Muscle layer of duodenum (tissue), 2 donors: ENCODE measurements around the gene ADARB1.

ENCODE experiments used
- H3K27ac ChIP-seq: one replicate; pipeline ENCODE4 v1.7.0; 2013; ENCODE audit warnings: mild to moderate bottlenecking, low read length
- H3K27me3 ChIP-seq: one replicate; pipeline ENCODE4 v1.7.0; 2013; ENCODE audit warnings: low read depth, mild to moderate bottlenecking, control low read depth, low read length
- H3K36me3 ChIP-seq, 2 donors: one replicate each; pipeline ENCODE4 v1.7.0; 2013; ENCODE audit warnings: low read length in 2 of 2, control low read depth in 1 of 2, mild to moderate bottlenecking in 1 of 2; ENCODE audit not compliant: insufficient read depth in 2 of 2, control insufficient read depth in 1 of 2
- H3K4me1 ChIP-seq, 2 donors: one replicate each; pipeline ENCODE4 v1.7.0; 2013; ENCODE audit warnings: low read length in 2 of 2, mild to moderate bottlenecking in 2 of 2, control low read depth in 1 of 2, moderate library complexity in 1 of 2; ENCODE audit not compliant: insufficient read depth in 2 of 2, control insufficient read depth in 1 of 2
- H3K4me3 ChIP-seq, 2 donors: one replicate each; pipeline ENCODE4 v1.7.0; 2013; ENCODE audit warnings: low read length in 2 of 2, low read depth in 1 of 2, mild to moderate bottlenecking in 1 of 2
- H3K9me3 ChIP-seq, 2 donors: one replicate each; pipeline ENCODE4 v1.7.0; 2013; ENCODE audit warnings: low read length in 2 of 2, control low read depth in 1 of 2, mild to moderate bottlenecking in 1 of 2; ENCODE audit not compliant: control insufficient read depth in 1 of 2
- donor health status: healthy.

Gene ADARB1

GRCh38 chr21:45151445-45152160 lies 77.2 kb downstream of the ADARB1 start:
- peaks cover 5 to 39% of the 10 kb centered on the region in 2 donors for H3K4me1 ChIP-seq
- no peaks in the 10 kb centered on the region for H3K27me3 ChIP-seq
- H3K36me3 ChIP-seq, result peaks cover 0 to 14% of the 10 kb centered on the region in 2 donors
- H3K27ac ChIP-seq, result peak overlapping the region; percentile 19
- H3K9me3 ChIP-seq, result no peaks in the 10 kb centered on the region
- H3K4me3 ChIP-seq, result no peak overlapping the region

GRCh38 chr21:45152265-45152746 lies 77.9 kb downstream of the ADARB1 start:
- H3K36me3 ChIP-seq, result peaks cover 0 to 14% of the 10 kb centered on the region in 2 donors
- H3K27ac ChIP-seq, result peak overlapping the region; percentile 19
- H3K9me3 ChIP-seq, result no peaks in the 10 kb centered on the region
- peak overlapping the region; percentile 34 to 38 for H3K4me3 ChIP-seq
- H3K27me3 ChIP-seq, result no peaks in the 10 kb centered on the region
- H3K4me1 ChIP-seq, result peaks cover 5 to 39% of the 10 kb centered on the region in 2 donors

- Histone ChIP-seq H3K27ac (no peak overlapping the region), H3K4me1 (peaks cover 5 to 39% of the 10 kb centered on the region in 2 donors), H3K4me3 (no peak overlapping the region), H3K9me3 (no peaks in the 10 kb centered on the region), H3K27me3 (no peaks in the 10 kb centered on the region), H3K36me3 (peaks cover 0 to 5% of the 10 kb centered on the region in 2 donors)
Measured at GRCh38 chr21:45153358-45154318, 79.3 kb downstream of the ADARB1 start.

- Histone ChIP-seq H3K4me3 (no peak overlapping the region), H3K36me3 (no peaks in the 10 kb centered on the region)
Measured at GRCh38 chr21:45154511-45155508, 80.4 kb downstream of the ADARB1 start.

GRCh38 chr21:45155910-45156309 lies 81.5 kb downstream of the ADARB1 start:
- no peak overlapping the region for H3K27ac ChIP-seq
- H3K27me3 ChIP-seq, result no peaks in the 10 kb centered on the region
- no peak overlapping the region for H3K4me3 ChIP-seq
- H3K36me3 ChIP-seq, result no peaks in the 10 kb centered on the region
- no peaks in the 10 kb centered on the region for H3K9me3 ChIP-seq
- peaks cover 5 to 36% of the 10 kb centered on the region in 2 donors for H3K4me1 ChIP-seq

More at GRCh38 chr21:45154511-45155508, 80.4 kb downstream of the ADARB1 start:
- no peaks in the 10 kb centered on the region for H3K27me3 ChIP-seq
- no peaks in the 10 kb centered on the region for H3K9me3 ChIP-seq
- H3K4me1 ChIP-seq, result peaks cover 5 to 39% of the 10 kb centered on the region in 2 donors
- no peak overlapping the region for H3K27ac ChIP-seq

GRCh38 chr21:45156459-45156858 lies 82.1 kb downstream of the ADARB1 start:
- H3K27ac ChIP-seq, result no peak overlapping the region
- H3K36me3 ChIP-seq, result no peaks in the 10 kb centered on the region
- H3K4me1 ChIP-seq, result peaks cover 5 to 31% of the 10 kb centered on the region in 2 donors
- no peaks in the 10 kb centered on the region for H3K9me3 ChIP-seq
- H3K4me3 ChIP-seq, result no peak overlapping the region
- H3K27me3 ChIP-seq, result no peaks in the 10 kb centered on the region

GRCh38 chr21:45157932-45158331 lies 83.6 kb downstream of the ADARB1 start:
- Histone ChIP-seq H3K27me3 (no peaks in the 10 kb centered on the region), H3K36me3 (no peaks in the 10 kb centered on the region), H3K4me3 (no peak overlapping the region), H3K9me3 (no peaks in the 10 kb centered on the region), H3K4me1 (peaks cover 0 to 16% of the 10 kb centered on the region in 2 donors), H3K27ac (no peak overlapping the region)

- Histone ChIP-seq H3K36me3 (no peaks in the 10 kb centered on the region), H3K4me3 (no peak overlapping the region), H3K27ac (no peak overlapping the region), H3K4me1 (peaks cover 0 to 8% of the 10 kb centered on the region in 2 donors), H3K27me3 (no peaks in the 10 kb centered on the region), H3K9me3 (no peaks in the 10 kb centered on the region)
Measured at GRCh38 chr21:45158491-45159423, 84.4 kb downstream of the ADARB1 start.

GRCh38 chr21:45160198-45160597 lies 85.8 kb downstream of the ADARB1 start:
- Histone ChIP-seq H3K27me3 (no peaks in the 10 kb centered on the region), H3K4me1 (peaks cover 0 to 10% of the 10 kb centered on the region in 2 donors), H3K9me3 (no peaks in the 10 kb centered on the region), H3K36me3 (no peaks in the 10 kb centered on the region), H3K4me3 (no peak overlapping the region), H3K27ac (no peak overlapping the region)
